VCaP (cell line): ENCODE measurements around the gene RUNX3.

ENCODE experiments used
- H3K27ac ChIP-seq: fragments of 450-650 bp; 2 replicates; pipeline ENCODE4 v1.5.1; 2017
- TF ChIP-seq, protein P1 (sequence below): fragments of 450-650 bp; conservative IDR thresholded peaks from 2 replicates; pipeline ENCODE4 v1.5.1; 2017; ENCODE audit warnings: mild to moderate bottlenecking, moderate library complexity

Gene RUNX3

DNA sequence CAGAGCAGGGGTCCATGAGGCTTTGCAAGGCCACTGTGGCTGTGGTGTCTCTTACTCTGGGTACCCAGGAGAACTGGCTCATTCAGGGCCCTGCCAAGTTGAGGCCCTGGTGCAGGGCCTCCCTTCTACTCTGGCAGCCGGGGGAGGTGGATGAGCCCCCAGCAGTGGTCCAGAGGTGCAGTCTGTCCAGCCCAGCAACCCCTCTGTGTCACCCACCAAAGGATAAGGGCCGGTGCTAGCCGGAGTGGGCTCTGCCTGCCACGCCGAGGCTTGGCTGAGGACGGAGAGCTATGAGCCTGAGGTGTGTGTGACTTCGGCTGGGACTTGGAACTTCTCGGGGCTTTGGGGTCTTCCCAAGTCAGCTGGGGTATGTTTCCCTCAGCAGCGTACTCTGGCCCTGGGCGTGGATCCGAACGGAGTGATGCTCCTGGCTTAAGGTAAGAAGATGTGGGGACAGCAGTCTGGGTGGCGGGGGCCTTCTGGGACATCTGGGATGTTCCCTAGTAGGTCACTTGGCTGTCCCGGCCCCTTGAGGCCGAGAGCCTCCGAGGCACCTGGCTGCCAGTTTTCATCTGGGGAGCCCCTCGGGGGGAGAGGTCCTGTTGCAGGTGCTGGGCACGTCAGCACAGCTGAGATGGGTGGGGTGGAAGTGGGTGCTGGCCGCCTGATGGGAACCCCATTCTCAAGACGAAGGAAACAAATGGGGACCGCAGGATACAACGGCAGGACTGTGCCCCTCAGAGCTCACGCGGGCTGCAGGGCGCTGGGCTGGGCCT, 25.9 kb downstream of the RUNX3 start:
- TF ChIP-seq, protein P1, sequence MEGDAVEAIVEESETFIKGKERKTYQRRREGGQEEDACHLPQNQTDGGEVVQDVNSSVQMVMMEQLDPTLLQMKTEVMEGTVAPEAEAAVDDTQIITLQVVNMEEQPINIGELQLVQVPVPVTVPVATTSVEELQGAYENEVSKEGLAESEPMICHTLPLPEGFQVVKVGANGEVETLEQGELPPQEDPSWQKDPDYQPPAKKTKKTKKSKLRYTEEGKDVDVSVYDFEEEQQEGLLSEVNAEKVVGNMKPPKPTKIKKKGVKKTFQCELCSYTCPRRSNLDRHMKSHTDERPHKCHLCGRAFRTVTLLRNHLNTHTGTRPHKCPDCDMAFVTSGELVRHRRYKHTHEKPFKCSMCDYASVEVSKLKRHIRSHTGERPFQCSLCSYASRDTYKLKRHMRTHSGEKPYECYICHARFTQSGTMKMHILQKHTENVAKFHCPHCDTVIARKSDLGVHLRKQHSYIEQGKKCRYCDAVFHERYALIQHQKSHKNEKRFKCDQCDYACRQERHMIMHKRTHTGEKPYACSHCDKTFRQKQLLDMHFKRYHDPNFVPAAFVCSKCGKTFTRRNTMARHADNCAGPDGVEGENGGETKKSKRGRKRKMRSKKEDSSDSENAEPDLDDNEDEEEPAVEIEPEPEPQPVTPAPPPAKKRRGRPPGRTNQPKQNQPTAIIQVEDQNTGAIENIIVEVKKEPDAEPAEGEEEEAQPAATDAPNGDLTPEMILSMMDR, result no peak
- H3K27ac ChIP-seq, result no peak overlapping the region

DNA sequence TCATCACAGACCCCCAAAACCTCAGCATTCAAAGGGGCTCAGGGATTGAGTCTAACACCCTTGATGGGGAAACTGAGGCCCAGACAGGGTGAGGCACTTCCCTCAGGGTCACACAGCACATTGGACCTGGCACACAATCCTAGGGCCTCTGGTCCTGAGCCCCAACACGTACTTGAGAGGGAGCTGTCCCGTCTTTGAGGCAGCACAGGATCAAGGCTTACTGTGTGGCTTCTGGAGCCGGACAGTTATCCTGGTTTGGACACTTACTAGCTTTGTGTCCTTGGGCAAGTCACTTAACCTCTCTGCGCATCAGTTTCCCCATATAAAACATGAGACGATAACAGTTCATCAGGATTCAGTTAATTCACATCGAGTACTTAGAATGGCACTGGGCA, 26.5 kb downstream of the RUNX3 start:
- H3K27ac ChIP-seq, result no peak overlapping the region
- TF ChIP-seq, protein P1, result no peak

DNA sequence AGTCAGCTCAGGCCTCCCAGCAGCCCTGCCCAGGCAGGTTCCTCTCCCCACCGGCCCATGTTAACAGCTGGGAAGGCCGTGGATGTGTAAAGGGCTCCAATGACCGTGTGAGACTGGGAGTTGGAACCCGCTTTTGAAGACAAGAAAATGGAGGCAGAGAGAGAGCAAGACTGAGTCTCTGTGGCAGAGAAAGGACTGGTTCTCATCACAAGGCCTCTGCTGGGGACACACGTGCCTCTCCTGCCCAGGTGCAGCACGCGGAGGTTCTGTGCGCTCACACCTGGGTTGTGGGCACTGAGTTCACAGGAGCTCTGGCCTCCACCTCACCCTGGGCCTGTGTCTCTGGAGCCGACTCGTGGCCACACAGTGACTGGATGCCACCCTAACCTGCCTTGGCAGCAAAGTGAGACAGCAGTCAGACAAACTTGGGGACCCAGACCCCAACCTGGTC, 27.0 kb downstream of the RUNX3 start:
- TF ChIP-seq, protein P1, result no peak
- H3K27ac ChIP-seq, result no peak overlapping the region

DNA sequence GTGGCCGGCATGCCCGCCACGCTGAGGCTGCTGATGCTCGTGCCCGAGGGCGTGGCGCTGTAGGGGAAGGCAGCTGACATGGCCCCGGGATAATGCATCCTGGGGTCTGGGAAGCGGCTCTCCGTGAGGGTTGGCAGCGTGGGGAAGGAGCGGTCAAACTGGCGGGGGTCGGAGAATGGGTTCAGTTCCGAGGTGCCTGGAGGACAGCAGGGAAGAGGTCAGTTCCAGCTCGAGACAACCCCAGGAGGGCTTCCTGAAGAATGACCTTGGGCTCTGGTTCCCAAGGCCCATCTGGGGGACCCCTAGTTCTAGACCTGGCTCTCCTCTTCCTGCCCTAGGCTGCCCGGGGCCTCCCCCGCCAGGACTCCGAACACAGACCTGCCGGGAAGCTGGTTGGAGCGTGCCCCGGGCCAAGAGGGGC, 27.6 kb downstream of the RUNX3 start:
- no peak overlapping the region for H3K27ac ChIP-seq
- TF ChIP-seq, protein P1, result no peak

DNA sequence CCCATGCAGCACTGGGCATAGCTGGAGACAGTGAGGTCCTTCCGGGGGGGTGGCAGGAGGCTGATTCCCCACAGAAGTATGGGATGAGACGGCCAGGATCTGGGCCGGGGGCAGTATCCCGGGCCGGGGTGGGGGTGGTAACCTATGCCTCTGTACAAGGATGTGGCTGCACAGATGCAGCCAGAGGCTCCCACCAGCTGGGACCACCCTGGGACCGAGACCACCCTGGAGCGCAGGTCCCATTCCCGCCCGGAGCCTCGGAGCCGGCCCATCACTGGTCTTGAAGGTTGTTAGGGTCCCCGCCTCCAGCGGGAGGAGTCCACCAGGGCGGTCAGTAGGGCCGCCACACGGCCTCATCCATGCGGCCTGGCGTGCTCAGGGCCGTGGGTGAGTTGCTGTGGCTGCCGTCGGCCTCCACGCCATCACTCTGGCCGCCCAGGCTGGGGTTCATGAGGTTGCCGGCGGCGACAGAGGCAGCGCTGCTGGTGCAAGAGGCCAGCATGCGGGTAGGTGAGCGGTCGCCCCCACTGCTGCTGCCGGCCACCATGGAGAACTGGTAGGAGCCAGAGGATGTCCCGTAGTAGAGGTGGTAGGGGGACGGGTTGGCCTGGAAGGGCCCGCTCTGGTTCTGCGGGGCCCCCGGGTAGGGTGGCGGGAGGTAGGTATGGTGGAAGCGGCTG, 28.1 kb downstream of the RUNX3 start:
- TF ChIP-seq, protein P1, result no peak

DNA sequence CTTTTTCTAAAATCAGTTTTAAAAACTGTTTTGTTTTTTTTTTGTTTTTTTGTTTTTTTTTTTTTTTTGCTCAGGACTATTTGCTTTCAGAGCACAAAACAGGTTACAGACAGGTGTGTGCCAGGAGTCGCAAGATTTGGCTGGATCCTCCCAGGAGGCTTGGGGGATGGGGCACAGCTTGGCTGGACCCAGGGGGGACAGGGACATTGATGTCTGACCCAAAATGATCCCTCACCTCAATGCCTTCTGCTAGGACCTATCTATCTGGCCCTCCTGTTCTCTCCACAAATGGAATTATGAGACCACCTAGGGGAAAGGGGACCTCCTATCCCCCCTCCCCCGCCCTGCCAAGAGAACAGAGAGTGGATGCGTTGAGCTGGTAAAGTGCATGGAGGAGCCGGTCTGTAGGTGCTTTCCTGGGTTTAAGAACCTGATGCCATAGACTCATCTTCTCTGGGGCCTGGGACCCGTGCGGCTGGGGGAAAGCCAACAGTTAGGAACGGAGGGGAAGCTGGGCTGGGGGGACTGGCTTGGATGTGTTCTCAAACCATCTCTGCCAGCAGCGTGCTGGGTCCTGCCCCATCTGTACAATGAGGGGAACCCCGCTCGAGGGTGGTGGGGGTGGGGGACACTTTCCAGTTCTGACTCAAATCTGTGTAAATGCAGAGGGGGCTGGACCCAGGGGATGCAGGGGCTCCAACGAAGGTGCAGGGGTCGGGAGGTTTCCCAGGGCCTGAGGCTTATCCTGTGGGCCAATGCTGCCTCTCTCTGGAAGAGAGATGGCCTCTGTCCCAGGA, 28.9 kb downstream of the RUNX3 start:
- H3K27ac ChIP-seq, result no peak overlapping the region
- TF ChIP-seq, protein P1, result no peak

More for the DNA sequence above, 28.1 kb downstream of the RUNX3 start:
- H3K27ac ChIP-seq, result no peak overlapping the region

DNA sequence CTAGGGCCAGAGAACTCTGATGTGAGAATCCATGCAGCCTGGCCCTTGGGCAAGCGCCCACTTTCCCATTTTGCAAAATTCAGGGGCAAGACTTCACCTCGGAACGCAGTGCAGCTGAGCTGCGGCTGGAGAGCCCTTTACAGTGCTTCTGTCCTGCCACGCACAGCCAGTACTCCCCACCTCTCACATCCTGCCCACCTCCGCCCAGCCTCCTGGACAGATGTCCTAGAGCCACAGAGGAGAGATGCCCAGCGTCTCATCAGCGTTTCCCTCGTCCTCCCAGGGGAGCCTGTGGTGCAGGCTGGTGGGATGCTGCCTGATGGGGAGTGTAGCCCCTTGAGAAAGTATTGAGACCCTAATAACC, 29.6 kb downstream of the RUNX3 start:
- H3K27ac ChIP-seq, result 0 out of 2 replicates have a peak overlapping the region, but pooled peaks have one; percentile 15
- TF ChIP-seq, protein P1, result no peak
